GM21360 (cell line): ENCODE data around the gene LRRC4B.
"Not testable (repeated sequence)": the region's sequence is repeated elsewhere in the genome, so short reads cannot be mapped to it uniquely, and the experiment has no call there.

Experiments
- ATAC-seq: cut with Tn5 transposase; IDR thresholded peaks from one replicate; pipeline ENCODE4 v1.9.1; 2021; ENCODE audit warnings: mild to moderate bottlenecking, moderate library complexity; ENCODE audit not compliant: unreplicated experiment

The LRRC4B gene

DNA sequence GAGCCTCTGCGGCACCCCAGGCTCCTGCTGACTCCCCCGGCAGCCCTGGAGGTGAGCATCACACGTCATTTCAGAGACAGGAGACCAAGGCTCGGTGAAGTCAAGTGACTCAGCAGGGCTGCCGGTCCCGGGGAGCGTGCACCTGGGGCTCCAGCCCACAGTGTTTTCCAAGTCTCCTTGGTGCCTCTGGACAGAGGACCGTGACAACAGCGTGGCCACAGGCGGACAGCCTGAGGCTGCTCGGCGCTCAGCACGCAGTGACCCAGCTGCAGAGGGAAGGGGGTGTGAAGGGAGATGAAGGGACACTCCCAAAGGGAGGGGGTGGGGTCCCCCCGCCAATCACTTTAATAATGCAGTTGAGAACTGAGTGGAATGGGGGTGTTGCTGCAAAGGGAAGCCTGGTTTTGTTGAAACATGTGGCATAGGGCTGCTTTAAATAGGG lies 37.0 kb downstream of the LRRC4B start:
- ATAC-seq = no peak

DNA sequence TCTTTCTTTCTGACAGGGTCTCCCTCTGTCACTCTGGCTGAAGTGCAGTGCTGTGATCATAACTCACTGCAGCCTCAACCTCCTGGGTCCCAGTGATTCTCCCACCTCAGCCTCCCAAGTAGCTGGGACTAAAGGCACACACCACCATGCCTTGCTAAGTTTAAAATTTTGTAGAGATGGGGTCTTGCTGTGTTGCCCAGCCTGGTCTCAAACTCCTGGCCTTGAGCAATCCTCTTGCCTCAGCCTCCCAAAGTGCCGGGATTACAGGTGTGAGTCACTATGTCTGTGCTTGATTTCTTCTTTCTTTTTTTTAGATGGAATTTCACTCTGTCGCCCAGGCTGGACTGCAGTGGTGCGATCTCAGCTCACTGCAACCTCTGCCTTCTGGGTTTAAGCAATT lies 40.2 kb downstream of the LRRC4B start:
- ATAC-seq = not testable (repeated sequence)

DNA sequence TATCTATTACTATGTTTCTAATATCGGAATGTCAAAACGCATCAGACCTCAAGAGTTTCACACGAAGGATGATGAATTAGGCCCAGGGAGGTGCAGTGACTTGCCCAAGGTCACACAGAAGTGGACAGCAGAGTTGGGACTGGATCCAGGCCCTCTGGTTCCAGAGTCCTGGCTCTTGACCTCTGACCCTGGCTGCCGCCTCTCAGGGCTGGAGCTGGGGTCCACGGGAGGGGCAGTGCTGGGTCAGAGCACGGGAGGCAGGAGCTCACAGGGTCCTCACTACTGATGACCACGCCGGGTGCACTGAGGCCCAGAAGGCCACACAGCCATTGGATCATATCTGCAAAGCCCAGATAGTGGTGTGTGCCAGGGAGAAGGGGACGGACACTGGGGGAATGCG lies 45.4 kb downstream of the LRRC4B start:
- no peak for ATAC-seq

DNA sequence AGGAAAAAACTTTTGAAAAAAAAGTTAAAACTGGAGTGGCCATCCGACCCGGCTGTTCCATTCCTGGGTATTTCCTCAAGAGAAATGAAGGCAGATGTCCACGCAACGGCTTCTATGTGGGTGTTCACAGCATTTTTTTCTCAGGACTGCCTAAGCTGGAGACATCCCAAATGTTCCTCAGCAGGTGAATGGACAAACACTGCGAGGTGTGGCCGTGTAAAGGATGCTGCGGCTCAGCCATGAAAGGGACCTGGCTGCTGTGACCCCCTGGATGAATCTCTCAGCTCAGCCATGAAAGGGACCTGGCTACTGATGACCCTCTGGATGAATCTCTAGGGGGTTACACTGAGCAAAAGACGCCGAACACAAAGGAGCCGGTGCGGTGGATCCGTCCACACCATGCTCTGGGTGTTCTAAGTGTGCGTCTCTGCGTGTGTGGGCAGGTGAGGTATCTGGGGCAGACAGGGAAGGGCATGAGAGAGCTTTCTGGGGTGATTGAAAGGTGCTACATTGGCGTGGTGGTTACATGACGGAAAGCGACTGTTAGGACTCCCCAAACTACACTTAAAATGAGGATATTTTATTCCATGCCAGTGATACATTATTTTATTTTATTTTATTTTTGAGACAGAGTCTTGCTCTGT lies 47.3 kb downstream of the LRRC4B start:
- ATAC-seq = no peak

DNA sequence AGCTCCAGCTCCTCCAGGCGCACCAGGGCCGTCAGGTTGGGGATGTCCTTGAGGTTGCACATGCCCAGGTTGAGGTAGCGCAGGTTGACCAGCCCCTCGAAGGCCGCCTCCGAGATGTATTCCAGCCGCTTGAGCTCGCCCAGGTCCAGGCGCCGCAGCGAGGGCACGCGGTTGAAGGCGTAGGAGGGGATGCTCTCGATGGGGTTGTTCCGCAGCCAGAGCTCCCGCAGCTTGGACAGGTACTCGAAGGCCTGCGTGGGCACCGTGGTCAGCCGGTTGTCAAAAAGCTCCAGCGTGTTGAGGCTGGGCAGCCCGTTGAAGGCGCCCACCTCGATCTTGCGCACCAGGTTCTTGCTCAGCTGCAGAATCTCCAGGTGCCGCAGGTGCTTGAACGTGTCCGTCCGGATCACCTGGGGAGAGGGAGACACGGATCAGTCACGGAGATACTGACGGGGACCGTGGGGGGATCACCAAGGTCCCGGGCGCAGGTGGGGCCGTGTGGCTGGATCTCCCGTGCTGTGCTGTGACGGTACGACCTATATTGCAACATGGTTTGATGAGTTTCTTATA lies 49.1 kb downstream of the LRRC4B start:
- ATAC-seq = no peak

DNA sequence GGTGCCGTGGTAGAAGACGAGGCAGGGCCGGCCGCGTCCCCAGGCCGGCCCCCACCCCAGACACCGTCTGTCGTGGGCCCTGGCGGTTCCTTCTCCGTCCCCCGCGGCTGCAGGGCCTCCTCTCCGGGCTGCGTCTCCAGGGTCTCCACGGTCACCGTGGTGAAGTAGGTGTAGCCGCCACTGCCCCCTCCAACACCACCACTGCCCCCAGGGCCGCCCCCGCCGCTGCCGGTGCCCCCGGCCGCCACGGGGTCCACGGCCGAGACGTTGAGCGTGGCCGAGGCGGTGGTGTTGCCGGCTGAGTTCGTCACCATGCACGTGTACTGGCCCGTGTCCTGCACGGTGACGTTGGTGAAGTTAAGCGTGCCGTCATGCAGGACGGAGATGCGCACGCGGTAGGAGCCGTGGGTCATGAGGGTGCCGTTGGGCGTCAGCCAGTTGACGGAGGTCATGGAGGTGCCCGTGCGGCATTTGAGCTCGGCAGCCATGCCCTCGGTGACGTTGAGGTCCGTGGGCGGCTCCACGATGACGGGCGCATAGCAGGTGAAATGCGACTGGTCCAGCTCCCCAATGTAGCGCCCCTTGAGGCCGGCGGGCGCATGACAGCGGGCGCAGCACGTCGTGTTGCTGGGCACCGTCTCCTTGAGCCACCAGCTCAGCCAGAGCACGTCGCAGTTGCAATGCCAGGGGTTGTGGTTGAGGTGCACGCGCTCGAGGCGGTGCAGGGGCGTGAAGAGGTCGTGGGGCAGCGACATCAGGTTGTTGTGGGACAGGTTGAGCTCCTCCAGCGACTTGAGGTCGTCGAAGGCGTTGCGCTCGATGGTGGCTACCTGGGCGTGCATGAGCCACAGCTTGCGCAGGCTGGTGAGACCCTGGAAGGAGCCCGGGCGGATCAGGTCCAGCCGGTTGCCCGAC lies 49.9 kb downstream of the LRRC4B start:
- ATAC-seq = no peak

DNA sequence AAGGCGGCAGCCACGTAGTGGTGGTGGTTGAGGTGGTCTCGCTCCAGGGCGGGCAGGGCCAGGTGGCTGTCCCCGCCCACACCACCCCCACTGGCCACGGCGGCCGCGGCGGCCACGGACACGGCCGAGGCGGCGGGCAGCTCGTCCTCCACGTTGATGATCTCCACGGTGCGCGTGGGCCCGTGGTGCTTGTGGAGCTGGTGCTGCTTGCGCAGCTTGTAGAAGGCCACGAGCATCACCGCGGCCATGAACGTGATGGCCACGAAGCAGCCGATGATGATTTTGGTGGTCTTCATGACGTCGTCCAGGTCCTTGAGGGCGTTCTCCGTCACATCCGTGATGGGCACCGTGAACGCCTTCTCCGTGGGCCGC lies 50.5 kb downstream of the LRRC4B start:
- no peak for ATAC-seq

DNA sequence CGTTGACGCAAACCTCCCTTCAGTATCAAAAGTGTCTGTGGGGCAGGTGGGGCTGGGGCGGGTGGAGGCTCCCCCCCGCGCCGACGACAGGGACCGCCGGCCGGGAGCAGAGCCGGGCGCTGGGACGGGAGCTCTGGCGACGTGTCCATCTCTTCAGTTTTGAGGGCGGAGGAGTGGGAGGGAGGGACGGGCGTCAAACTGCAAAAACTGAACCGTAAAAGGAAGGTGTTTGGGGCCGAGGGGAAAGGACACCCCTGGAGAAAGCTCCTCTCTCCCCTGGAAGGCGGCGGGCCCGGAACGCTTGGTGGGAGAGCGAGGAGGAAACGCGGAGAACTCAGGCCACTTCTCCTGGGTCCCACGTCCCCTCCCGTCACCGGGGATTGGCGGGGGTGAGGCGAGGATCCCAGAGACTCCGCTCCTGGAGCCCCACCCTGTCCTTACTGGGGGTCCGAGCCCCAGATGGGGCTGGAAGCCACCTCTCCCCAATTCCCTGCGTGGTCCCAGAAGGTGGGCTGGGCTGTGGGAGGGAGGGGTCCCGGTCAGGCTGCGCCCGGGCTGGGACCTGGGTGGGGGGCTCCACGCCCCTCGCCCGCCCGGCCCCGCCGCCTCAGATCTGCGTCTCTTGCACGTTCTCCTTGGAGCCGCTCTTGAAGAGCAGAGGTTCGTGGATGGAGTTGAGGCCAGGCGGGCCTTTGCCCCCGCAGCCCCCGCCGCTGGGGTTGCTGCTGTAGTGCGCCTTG lies 51.1 kb downstream of the LRRC4B start:
- no peak for ATAC-seq

DNA sequence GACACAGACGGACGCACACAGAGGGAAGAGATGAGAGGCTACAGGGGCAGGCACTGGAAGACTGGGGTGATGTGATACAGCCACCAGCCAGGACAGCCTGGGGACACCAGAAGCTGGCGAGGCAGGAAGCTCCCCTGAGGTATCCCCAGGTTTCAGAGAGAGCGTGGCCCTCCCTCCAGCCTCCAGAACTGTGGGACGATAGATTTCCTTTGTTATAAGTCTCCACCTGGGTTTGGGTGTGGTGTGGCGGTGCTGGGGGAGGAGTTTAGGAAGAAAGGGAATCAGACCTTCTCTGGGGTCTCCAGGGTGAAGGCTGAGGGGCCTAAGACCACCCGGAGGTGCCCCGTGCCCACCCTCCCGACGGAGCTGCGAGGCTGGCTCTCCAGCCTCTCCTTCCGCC lies 51.8 kb downstream of the LRRC4B start:
- ATAC-seq = no peak

DNA sequence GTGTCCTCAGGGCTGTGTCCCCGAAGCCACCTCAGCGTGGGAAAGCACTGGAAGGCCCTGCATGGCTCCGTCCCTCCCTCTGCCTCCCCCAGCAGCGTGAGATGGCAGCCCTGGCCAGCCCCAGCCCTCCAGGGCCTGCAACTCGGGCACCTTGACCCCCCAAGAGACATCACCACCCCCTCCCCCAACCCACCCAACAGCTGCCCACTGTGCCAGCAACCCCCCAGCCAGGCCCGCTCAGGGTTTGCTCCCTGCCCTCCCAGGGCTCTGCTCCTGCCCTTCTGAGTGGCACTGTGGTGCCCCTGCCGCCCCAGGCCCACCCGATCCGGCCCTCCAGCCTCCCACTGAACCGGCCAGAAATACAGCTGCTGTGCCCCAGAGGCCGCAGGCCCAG lies 53.1 kb downstream of the LRRC4B start:
- no peak for ATAC-seq

DNA sequence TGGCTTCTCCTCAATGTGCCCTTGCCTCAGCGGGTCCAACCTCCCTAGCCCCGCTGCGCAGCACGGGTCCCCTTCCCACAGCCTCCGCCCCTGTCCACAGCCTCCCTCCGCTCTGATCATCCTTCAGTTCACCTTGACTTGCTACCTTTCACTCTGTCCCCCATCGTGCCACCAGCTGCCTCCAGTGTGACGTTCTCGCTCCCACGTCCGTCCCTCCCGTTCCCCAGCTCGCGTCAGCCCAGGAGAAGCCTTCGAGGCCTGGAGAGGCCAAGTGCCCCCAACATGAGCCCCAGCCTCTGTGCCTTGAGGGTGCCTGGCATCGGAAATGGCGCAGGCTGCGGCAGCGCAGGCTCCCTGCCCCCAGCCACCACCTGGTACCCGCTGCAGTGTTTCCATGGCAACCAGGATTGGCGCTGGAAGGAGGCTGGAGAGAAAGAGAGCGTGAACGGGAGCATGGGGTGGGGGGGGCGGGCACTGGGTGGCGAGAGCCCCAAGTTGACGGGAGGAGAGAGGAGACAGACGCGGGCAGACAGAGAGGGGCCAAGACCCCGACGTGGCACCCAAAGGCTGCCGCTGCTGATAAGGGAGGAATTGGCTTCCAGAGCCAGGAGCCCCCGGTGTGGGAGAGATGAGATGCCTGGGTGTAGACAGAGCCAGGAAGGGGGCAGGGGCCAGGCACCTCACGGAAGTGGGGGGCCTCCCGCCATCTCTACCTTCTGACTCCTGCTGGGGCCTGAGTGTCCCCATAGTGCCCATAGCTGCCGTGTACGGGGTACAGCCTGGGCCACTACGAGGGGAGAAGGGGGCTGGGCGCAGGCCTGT lies 53.7 kb downstream of the LRRC4B start:
- ATAC-seq = no peak

DNA sequence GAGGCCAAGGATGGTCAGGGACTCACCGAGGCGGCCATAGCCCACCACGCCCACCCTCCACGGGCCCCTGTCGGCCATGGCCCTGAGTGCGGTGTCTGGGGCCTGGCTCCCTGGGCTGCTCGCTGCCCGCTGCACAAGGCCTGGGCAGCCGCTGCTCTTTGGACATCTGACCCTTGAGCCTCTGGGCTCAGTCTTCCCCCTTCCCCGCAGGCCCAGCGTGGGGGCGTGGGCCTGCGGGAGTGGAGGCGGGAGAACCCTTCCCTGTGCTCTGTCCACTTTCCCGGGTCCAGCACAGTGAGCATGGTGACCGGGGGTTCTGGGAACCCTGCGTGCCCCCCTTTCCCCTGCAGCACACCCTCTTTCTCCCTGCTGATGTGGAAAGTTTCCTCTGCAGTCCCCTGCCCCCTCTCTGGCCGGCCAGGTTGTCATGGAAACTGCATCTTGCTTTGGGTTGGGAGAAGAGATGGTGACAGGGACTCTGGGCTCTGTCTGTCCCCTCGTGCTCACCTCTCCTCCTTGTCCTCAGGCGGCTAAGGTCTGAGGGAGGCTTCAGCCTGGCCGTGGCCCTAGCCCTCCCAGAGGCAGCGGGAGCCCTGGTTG lies 54.4 kb downstream of the LRRC4B start, which contains the start of gene ASPDH:
Gene ASPDH, minus strand, starts transcription at position 168 of the 600 bp plus-strand sequence. Its CDS starts 90 bp downstream, at position 78.
- ATAC-seq = no peak

DNA sequence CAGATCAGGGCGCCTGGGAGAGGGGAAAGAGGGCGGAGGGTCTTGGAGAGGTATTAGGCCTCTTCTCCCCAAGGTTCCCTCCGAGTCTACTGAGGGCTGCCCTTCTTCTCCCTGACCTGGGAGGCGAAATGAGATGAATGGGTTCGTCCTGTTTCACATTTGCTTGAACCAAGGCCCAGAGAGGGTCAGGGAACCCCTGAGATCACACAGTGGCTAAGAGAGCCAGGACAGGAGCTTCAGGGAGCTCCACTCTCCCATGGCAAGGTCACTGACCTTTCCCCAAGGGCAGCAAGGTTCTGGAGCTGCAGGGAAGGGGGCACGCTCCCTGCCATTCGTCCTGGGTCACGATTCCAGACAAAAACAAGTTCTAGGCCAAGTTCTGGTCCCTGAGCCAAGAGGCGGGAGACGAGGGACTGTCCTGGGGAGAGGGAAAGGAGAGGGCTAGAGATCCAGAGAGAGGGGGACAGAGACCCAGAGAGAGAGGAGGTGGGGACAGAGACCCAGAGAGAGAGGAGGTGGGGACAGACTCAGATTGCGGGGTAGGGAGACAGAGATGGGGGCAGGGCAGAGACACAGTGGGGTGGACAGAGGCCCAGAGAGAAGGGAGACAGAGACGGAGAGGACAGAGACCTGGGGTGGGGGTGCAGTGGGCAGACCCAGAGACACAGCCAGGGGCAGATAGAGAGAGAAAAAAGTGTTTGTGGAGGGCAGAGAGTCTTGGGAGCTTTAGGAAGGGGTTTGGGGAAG lies 55.1 kb downstream of the LRRC4B start:
- ATAC-seq = no peak

DNA sequence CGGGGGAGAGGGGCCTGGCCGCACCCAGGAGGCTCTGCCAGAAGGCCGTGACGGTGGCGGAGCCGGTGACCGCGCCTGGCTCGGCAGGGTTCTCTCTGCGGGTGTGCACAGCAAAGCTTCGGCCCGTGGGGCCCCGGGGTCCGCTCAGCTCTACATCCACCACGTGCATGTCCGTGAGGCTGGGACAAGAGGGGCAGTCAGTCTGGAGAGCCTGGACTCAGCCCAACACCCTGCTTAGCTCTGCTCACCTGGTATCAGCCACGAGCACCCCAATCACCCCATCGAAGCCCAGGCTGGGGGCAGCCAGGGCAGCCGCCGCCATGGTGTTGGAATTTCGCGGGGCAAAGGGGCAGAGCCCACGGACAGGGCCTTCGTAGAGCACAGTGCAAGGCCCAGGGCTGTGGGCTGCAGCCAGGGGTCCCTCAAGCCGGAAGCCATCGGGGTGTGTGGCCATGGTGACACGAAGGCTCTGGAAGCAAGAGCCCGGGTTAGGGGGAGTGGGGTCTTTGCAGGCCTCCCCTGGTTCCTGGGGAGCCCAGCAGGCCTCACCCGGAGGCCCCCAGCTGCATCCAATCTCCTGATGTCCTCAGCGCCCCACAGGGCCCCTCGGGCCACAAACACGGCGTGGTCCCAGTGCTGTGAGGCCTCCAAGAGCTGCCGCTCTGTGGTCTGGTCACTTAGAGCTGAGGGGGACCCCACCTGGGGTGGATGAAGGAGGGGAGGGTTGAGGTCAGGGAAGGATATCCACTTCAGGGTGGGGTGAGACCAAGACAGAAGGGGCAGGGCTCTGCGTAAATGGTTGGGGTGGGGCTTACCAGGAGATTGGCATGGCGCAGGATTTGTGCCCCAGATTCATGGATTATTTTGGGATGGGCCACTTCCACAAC lies 55.9 kb downstream of the LRRC4B start:
- no peak for ATAC-seq

DNA sequence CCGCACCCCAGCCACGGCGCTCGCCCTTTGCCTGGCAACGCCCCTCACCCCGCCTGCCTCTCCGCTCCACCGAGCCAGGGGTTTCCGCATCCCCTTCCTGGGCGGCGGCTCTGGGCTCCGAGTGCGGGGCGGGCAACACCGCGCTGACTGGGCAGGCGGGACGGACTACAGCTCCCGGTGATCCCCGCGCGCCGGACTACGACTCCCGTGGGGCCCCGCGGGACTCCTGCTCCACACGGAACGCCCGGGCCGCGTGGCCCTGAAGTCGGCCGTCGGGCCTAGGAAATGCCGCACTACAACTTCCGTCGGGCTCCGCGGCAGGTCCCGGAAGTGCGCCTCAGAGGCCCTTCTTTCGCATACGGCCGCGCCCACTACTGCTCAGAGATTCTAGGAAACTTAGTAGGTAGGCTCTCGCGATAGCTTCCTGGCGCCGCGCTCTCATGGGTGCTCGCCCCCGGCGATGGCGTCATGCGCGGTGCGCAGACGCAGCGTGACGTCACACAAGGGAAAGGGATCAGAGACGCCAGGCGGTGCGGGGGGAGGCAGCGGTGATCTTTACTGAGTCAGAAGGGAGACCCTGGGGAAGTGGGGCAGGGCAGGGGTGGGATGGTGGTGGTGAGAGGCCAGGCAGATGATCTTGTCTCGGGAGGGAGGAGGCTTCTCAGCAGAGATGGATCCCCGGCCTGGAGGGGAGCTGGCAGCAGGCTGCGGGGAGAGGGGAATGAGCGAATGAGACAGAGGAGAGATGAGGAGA lies 57.0 kb downstream of the LRRC4B start, which contains the start of gene JOSD2:
Gene JOSD2, minus strand, starts transcription at position 123 of the 754 bp plus-strand sequence. CDS start 760 bp downstream, outside the sequence.
- peak; percentile 73 for ATAC-seq

DNA sequence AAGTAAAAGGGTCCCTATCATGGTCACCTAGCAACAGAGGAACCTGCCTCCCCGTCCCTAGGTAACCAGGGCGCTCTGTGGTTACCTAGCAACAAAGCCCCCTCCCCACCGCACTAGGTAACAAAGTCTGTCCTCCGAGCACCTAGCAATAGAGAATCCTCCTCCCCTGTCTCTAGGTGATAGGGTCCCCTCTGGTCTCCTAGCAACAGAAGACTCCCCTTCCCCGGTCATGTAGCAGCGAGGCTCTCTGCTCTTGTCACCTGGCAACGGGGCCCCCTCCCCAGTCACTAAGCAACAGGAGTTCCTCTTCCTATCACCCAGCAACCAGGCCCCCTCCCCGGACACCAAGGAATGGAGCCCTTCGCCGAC lies 57.6 kb downstream of the LRRC4B start:
- ATAC-seq = no peak

DNA sequence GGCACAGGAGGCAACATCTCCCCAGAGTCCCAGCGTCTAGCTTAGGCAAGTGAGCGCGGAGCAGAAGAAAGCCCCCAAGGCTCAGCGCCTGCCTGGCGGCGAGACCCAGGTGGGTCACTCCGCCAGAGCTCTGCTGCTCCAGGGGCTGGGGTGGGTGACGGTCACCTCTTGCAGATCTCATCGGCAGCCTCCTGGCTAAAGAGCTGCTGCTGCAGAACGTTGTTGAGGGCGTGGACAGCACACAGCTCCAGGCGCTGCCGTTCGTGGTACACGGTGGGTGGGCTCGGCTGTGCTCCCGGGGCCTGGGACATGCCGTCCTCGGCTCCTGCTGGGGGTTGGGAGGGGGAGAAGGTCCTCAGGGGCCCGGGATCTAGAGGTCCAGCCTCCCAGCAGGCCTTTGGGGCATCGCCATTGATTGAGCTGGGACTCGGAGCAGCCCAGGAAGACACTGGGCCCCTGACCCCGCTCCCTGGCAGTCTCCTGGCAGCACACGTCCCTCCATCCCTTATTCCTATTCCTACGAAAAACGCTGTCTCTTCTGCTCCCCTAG lies 58.0 kb downstream of the LRRC4B start:
- ATAC-seq = no peak
